ENCODE results near the gene GSAP. TPM values are rescaled to one million over a fixed set of nuclear protein-coding genes. Genes with fewer than 3 reads are reported as not detected.
A peak's percentile ranks its signal among the peaks of the same experiment; 100 is the strongest.

GSAP gene
- polyA plus RNA-seq, 1 donor from 2014 or later = 0.21 TPM

DNA sequence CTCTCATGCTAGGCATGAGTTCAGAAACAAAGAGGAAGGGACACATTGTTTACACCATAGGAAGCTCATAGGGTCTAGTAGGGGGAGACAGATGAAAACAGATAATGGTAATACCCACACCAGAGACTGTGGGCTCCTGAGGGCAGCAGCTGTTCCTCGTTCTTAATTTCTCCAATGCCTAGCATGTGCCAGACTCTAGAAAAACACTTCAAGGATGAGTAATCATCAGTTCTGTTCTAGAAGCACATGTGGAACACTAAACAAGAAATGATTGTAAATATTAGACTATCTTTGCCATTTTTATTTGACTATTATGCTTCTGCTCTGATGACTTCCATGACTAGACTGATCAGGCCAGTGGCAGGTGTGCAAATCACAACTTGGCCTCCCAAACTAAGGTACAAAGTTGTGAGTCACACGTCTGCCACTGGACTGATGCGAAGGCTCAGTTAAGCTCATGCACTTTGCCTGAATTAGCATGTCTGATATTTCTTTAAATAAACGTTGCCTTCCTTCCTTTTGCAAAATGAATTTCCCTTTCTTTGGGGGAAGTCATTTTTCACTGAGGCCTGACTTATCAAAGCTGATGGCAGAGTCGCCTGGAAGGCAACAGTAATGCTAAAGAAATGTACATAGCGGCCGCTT is 127.4 kb downstream of the GSAP start:
- no peaks in the 10 kb centered on the region for H3K9me3 ChIP-seq (ENCODE audit: low read length)
- H3K9ac ChIP-seq (ENCODE audit: low read length) = no peak overlapping the region
- no peaks in the 10 kb centered on the region for H3F3A ChIP-seq (ENCODE audit: insufficient read depth, low read length, poor library complexity, severe bottlenecking)
- no peaks in the 10 kb centered on the region for H3K27me3 ChIP-seq (ENCODE audit: insufficient read depth, low read depth, low read length)
- no peak overlapping the region for H3K4me3 ChIP-seq (ENCODE audit: low read length)
- H3K79me2 ChIP-seq (replicated peaks; ENCODE audit: insufficient read depth, low read length) = no peaks in the 10 kb centered on the region
- no peak overlapping the region for H3K4me2 ChIP-seq (ENCODE audit: low read length)
- TF ChIP-seq TAF1 (IDR thresholded peaks at IDR 0.05; ENCODE audit: low read depth) (no peak), REST (IDR thresholded peaks at IDR 0.05; ENCODE audit: borderline replicate concordance) (no peak), MXI1 (conservative IDR thresholded peaks at IDR 0.05; ENCODE audit: poor library complexity, severe bottlenecking) (no peak), RAD21 (conservative IDR thresholded peaks at IDR 0.05) (no peak), POLR2AphosphoS5 (IDR thresholded peaks at IDR 0.05) (no peak), EP300 (conservative IDR thresholded peaks at IDR 0.05; ENCODE audit: poor library complexity, severe bottlenecking) (no peak), EZH2 (IDR thresholded peaks at IDR 0.05; ENCODE audit: borderline replicate concordance, insufficient read depth, low read length, poor library complexity, severe bottlenecking) (no peak), SMC3 (conservative IDR thresholded peaks at IDR 0.05; ENCODE audit: poor library complexity) (no peak)
- TF ChIP-seq, protein P1, sequence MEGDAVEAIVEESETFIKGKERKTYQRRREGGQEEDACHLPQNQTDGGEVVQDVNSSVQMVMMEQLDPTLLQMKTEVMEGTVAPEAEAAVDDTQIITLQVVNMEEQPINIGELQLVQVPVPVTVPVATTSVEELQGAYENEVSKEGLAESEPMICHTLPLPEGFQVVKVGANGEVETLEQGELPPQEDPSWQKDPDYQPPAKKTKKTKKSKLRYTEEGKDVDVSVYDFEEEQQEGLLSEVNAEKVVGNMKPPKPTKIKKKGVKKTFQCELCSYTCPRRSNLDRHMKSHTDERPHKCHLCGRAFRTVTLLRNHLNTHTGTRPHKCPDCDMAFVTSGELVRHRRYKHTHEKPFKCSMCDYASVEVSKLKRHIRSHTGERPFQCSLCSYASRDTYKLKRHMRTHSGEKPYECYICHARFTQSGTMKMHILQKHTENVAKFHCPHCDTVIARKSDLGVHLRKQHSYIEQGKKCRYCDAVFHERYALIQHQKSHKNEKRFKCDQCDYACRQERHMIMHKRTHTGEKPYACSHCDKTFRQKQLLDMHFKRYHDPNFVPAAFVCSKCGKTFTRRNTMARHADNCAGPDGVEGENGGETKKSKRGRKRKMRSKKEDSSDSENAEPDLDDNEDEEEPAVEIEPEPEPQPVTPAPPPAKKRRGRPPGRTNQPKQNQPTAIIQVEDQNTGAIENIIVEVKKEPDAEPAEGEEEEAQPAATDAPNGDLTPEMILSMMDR (IDR thresholded peaks at IDR 0.05; ENCODE audit: poor library complexity, severe bottlenecking) = no peak
- H4K20me1 ChIP-seq (ENCODE audit: insufficient read depth) = no peaks in the 10 kb centered on the region
- H3K9me2 ChIP-seq (ENCODE audit: insufficient read depth, low read length) = no peaks in the 10 kb centered on the region
- no peak overlapping the region for H2AFZ ChIP-seq (ENCODE audit: low read depth, low read length)
- H3K27ac ChIP-seq (ENCODE audit: low read length) = no peak overlapping the region
- H3K36me3 ChIP-seq (ENCODE audit: insufficient read depth, low read length) = no peaks in the 10 kb centered on the region

DNA sequence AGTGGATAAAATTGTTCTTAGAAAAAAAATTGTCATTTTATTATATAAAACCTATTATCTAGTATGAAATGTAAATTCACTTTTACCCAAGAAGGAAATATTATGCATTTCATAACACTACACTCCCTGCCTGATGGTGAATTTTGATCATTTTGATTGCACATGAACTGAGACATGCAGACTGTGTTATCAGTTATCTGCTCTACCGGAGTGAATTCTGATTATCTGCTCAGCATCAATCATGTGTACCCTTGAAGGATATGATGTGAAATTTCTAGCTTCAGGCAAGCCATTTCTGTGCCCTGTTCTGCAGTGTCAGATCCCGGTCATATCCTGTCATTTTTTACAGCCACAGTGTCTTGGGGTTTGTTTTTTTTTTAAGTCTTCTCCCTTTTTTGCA is 131.5 kb downstream of the GSAP start:
- peak overlapping the region; percentile 4 for H3K4me3 ChIP-seq (ENCODE audit: low read length)
- H3K27ac ChIP-seq (ENCODE audit: low read length) = peak overlapping the region; percentile 83
- H3K9ac ChIP-seq (ENCODE audit: low read length) = peak overlapping the region; percentile 41
- H3K36me3 ChIP-seq (ENCODE audit: insufficient read depth, low read length) = no peaks in the 10 kb centered on the region
- no peaks in the 10 kb centered on the region for H4K20me1 ChIP-seq (ENCODE audit: insufficient read depth)
- H3K79me2 ChIP-seq (replicated peaks; ENCODE audit: insufficient read depth, low read length) = no peaks in the 10 kb centered on the region
- H2AFZ ChIP-seq (ENCODE audit: low read depth, low read length) = peak overlapping the region; percentile 38
- no peaks in the 10 kb centered on the region for H3K9me3 ChIP-seq (ENCODE audit: low read length)
- no peaks in the 10 kb centered on the region for H3F3A ChIP-seq (ENCODE audit: insufficient read depth, low read length, poor library complexity, severe bottlenecking)
- H3K27me3 ChIP-seq (ENCODE audit: insufficient read depth, low read depth, low read length) = no peaks in the 10 kb centered on the region
- TF ChIP-seq TAF1 (IDR thresholded peaks at IDR 0.05; ENCODE audit: low read depth) (no peak), EP300 (conservative IDR thresholded peaks at IDR 0.05; ENCODE audit: poor library complexity, severe bottlenecking) (peak; percentile 67), POLR2AphosphoS5 (IDR thresholded peaks at IDR 0.05) (peak; percentile 37)
- no peaks in the 10 kb centered on the region for H3K9me2 ChIP-seq (ENCODE audit: insufficient read depth, low read length)
- H3K4me2 ChIP-seq (ENCODE audit: low read length) = no peak overlapping the region
